HCT116 (cell line): ENCODE data around the gene MYO1E. TPM values are rescaled to one million over a fixed set of nuclear protein-coding genes. Genes with fewer than 3 reads are reported as not detected.

Source experiments
- ATAC-seq: fragments of 200-7000 bp; cut with Tn5 transposase; 2 replicates; pipeline ENCODE4 v1.9.1; 2020; ENCODE audit warnings: mild to moderate bottlenecking, moderate library complexity
- BruUV-seq: library from RNA; stranded (reverse); fragments of 400-500 nt; replicated peaks from 2 replicates; lab custom pipeline; 2021; lab: Mats Ljungman, UMichigan
- CTCF ChIA-PET: fragments of 300-600 bp; sonication (Branson Sonifier 250); formaldehyde crosslinking; loops from one replicate; lab custom pipeline; 2021; ENCODE audit warnings: antibody characterized with exemption; lab: Charles Lee
- POLR2A ChIA-PET: fragments of 300-600, 350-600 bp; sonication (Branson Sonifier 250); formaldehyde crosslinking; loops from one replicate; lab custom pipeline; 2021; ENCODE audit warnings: antibody characterized with exemption; lab: Charles Lee
- RAD21 ChIA-PET, 2 experiments: fragments of 300-600 bp; sonication (Branson Sonifier 250); formaldehyde crosslinking; loops; one replicate each; lab custom pipeline; 2023; ENCODE audit warnings: low total read pairs in 2 of 2; ENCODE audit not compliant: uncharacterized antibody in 2 of 2, unreplicated experiment in 2 of 2, low non-redundant PET in 1 of 2; lab: Charles Lee
- DNase-seq: peaks from one replicate; pipeline ENCODE4 v3.0.0-alpha.2; 2010; ENCODE audit warnings: low read depth, low spot score
- H2AFZ ChIP-seq: fragments of 200-600 bp; shearing (Covaris generic), sonication (generic); 2 replicates; pipeline ENCODE4 v1.6.1; 2017; ENCODE audit warnings: low read depth, mixed run types, mixed read lengths, antibody characterized with exemption, low read length; ENCODE audit not compliant: poor library complexity, severe bottlenecking
- H3K27ac ChIP-seq: 2 replicates; pipeline ENCODE4 v1.5.1; 2012; ENCODE audit warnings: low read depth, low read length
- H3K27me3 ChIP-seq: fragments of 200-600 bp; sonication (generic); 2 replicates; pipeline ENCODE4 v1.6.1; 2016; ENCODE audit warnings: mixed run types, low read length, mixed read lengths; ENCODE audit not compliant: insufficient read depth
- H3K36me3 ChIP-seq, 2 experiments: fragments of 200-500 bp in 1 of 2; fragments of 200-600 bp in 1 of 2; sonication (Bioruptor generic) in 1 of 2; sonication (generic) in 1 of 2; 2 replicates each; pipeline versions ENCODE4 v1.5.1 to v1.6.1; 2014 to 2016; ENCODE audit warnings: low read length in 2 of 2, inconsistent platforms in 1 of 2, mixed read lengths in 1 of 2, mixed run types in 1 of 2; ENCODE audit not compliant: insufficient read depth in 2 of 2, control insufficient read depth in 1 of 2
- H3K4me1 ChIP-seq, 2 experiments: fragments of 200-600 bp in 1 of 2; sonication (generic) in 1 of 2; 2 replicates each; pipeline versions ENCODE4 v1.5.1 to v1.6.1; 2012 to 2017; ENCODE audit warnings: low read length in 2 of 2, inconsistent platforms in 1 of 2, mild to moderate bottlenecking in 1 of 2, mixed read lengths in 1 of 2, mixed run types in 1 of 2, moderate library complexity in 1 of 2; ENCODE audit not compliant: insufficient read depth in 2 of 2, control insufficient read depth in 1 of 2
- H3K4me2 ChIP-seq: fragments of 200-600 bp; sonication (generic); 2 replicates; pipeline ENCODE4 v1.6.1; 2017; ENCODE audit warnings: mixed run types, low read length, mixed read lengths
- H3K4me3 ChIP-seq, 2 experiments: fragments of 200-600 bp in 1 of 2; sonication (generic) in 1 of 2; replicated peaks in 1 of 2; 2 replicates each; pipeline ENCODE4 v1.5.1; 2011 to 2016; ENCODE audit warnings: low read length in 2 of 2, control low read depth in 1 of 2, low read depth in 1 of 2, mild to moderate bottlenecking in 1 of 2, mixed read lengths in 1 of 2, mixed run types in 1 of 2
- H3K79me2 ChIP-seq: fragments of 200-600 bp; sonication (generic); 2 replicates; pipeline ENCODE4 v1.6.1; 2017; ENCODE audit warnings: mild to moderate bottlenecking, mixed run types, low read length, moderate library complexity, mixed read lengths; ENCODE audit not compliant: insufficient read depth
- H3K9ac ChIP-seq: fragments of 200-600 bp; sonication (generic); 2 replicates; pipeline ENCODE4 v1.6.1; 2016; ENCODE audit warnings: low read length, mixed read lengths
- H3K9me2 ChIP-seq: fragments of 200-600 bp; sonication (generic), shearing (Covaris generic); 2 replicates; pipeline ENCODE4 v1.6.1; 2017; ENCODE audit warnings: mixed run types, mild to moderate bottlenecking, moderate library complexity; ENCODE audit not compliant: insufficient read depth
- H3K9me3 ChIP-seq, 2 experiments: fragments of 200-500 bp in 1 of 2; fragments of 200-600 bp in 1 of 2; sonication (Bioruptor generic) in 1 of 2; sonication (generic) in 1 of 2; 2 replicates each; pipeline ENCODE4 v1.6.1; 2014 to 2017; ENCODE audit warnings: low read length in 2 of 2, mixed read lengths in 2 of 2, inconsistent platforms in 1 of 2, low read depth in 1 of 2, mild to moderate bottlenecking in 1 of 2, mixed run types in 1 of 2, moderate library complexity in 1 of 2; ENCODE audit not compliant: control insufficient read depth in 1 of 2, insufficient read depth in 1 of 2
- H4K20me1 ChIP-seq: fragments of 200-600 bp; sonication (generic), shearing (Covaris generic); 2 replicates; pipeline ENCODE4 v1.6.1; 2017; ENCODE audit warnings: mixed run types, mild to moderate bottlenecking, moderate library complexity; ENCODE audit not compliant: insufficient read depth
- CEBPB ChIP-seq: IDR thresholded peaks from 2 replicates; pipeline ENCODE4 v1.6.1; 2012; ENCODE audit warnings: low read depth
- ELF1 ChIP-seq: IDR thresholded peaks from 2 replicates; pipeline ENCODE4 v1.6.1; 2012; ENCODE audit warnings: low read depth, borderline replicate concordance
- EZH2 ChIP-seq: fragments of 200-600 bp; sonication (generic); IDR thresholded peaks from 2 replicates; pipeline ENCODE4 v1.6.1; 2017; ENCODE audit warnings: antibody characterized with exemption, mixed run types
- POLR2A ChIP-seq: IDR thresholded peaks from 2 replicates; pipeline ENCODE4 v1.7.0; 2011; ENCODE audit warnings: borderline replicate concordance; ENCODE audit not compliant: insufficient read depth, insufficient read length; ENCODE audit errors: extremely low read depth
- SIN3A ChIP-seq: IDR thresholded peaks from 2 replicates; pipeline ENCODE4 v1.6.1; 2012; ENCODE audit warnings: low read depth
- SP1 ChIP-seq: IDR thresholded peaks from 2 replicates; pipeline ENCODE4 v1.6.1; 2012; ENCODE audit warnings: low read depth
- TCF7L2 ChIP-seq: IDR thresholded peaks from 2 replicates; pipeline ENCODE4 v1.7.0; 2011; ENCODE audit warnings: borderline replicate concordance, inconsistent platforms; ENCODE audit not compliant: insufficient read depth, insufficient read length; ENCODE audit errors: extremely low read depth
- YY1 ChIP-seq: IDR thresholded peaks from 2 replicates; pipeline ENCODE4 v1.6.1; 2011; ENCODE audit warnings: low read length, low read depth, moderate library complexity, mild to moderate bottlenecking; ENCODE audit not compliant: insufficient replicate concordance; ENCODE audit errors: extremely low read depth
- intact Hi-C: fragments of 100-400 bp; cut with micrococcal nuclease; formaldehyde crosslinking; loops from 2 replicates; pipeline ENCODE4 v1.10.0; 2022
- total RNA-seq: library from RNA; stranded (reverse); gene quantifications from one replicate; pipeline ENCODE4 v1.2.1, GENCODE V29; 2021; ENCODE audit not compliant: unreplicated experiment
- TF ChIP-seq, protein P1 (sequence below), 3 experiments: fragments of 200-600 bp in 1 of 3; sonication (generic) in 1 of 3; IDR thresholded peaks in 2 of 3; conservative IDR thresholded peaks in 1 of 3; 2 replicates each; pipeline ENCODE4 v1.5.1; 2012 to 2017; ENCODE audit warnings: low read depth in 2 of 3, low read length in 2 of 3, antibody characterized with exemption in 1 of 3, borderline replicate concordance in 1 of 3, control low read depth in 1 of 3, mild to moderate bottlenecking in 1 of 3, mixed read lengths in 1 of 3, mixed run types in 1 of 3, moderate library complexity in 1 of 3; ENCODE audit not compliant: insufficient read depth in 1 of 3

MYO1E gene
- total RNA-seq, 1 experiment from 2014 or later, result 182 TPM

DNA sequence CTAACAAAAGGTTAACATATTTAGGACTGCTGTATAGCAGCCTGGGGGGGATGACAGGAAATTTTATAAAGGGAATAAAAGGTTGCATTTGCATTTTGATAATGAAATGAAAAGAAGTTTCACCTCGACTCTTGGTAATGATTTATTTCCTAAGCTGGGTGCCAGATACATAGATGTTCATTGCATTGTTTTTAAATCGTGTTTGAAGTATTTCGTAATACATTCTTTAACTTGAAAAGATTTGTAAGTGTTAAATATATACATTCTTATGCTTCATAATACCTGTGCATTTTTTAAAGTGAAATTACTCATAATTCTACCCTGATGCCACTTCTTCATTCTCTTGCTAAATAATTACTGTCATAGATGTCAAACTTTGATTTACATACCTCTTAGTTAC is 143.2 kb downstream of the MYO1E start:
- H3K27ac ChIP-seq, result no peak overlapping the region
- TF ChIP-seq, protein P1, sequence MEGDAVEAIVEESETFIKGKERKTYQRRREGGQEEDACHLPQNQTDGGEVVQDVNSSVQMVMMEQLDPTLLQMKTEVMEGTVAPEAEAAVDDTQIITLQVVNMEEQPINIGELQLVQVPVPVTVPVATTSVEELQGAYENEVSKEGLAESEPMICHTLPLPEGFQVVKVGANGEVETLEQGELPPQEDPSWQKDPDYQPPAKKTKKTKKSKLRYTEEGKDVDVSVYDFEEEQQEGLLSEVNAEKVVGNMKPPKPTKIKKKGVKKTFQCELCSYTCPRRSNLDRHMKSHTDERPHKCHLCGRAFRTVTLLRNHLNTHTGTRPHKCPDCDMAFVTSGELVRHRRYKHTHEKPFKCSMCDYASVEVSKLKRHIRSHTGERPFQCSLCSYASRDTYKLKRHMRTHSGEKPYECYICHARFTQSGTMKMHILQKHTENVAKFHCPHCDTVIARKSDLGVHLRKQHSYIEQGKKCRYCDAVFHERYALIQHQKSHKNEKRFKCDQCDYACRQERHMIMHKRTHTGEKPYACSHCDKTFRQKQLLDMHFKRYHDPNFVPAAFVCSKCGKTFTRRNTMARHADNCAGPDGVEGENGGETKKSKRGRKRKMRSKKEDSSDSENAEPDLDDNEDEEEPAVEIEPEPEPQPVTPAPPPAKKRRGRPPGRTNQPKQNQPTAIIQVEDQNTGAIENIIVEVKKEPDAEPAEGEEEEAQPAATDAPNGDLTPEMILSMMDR (IDR thresholded peaks at IDR 0.05 in 2 of 3, conservative IDR thresholded peaks at IDR 0.05 in 1 of 3; ENCODE audit: borderline replicate concordance in 1 of 3, insufficient read depth in 1 of 3, low read depth in 2 of 3, low read length in 2 of 3), result no peak
- TF ChIP-seq SIN3A (no peak), ELF1 (no peak), POLR2A (no peak), TCF7L2 (no peak), EZH2 (no peak), SP1 (no peak), CEBPB (no peak), YY1 (no peak)
- H4K20me1 ChIP-seq, result no peaks in the 10 kb centered on the region
- no peak overlapping the region for H2AFZ ChIP-seq
- peaks cover 2 to 9% of the 10 kb centered on the region in 2 experiments; a peak in 2 of 4 replicates for H3K36me3 ChIP-seq
- no peak overlapping the region for H3K4me2 ChIP-seq
- ChIA-PET POLR2A (no interaction called here), CTCF (interaction anchor here (1.4 kb wide), 1 partner anchor 55 kb away, joined by 3 read pairs; no protein-coding TSS in a partner anchor), RAD21 (no interaction called here)
- no peak overlapping the region for H3K4me3 ChIP-seq
- intact Hi-C loops, result no loop called here
- H3K27me3 ChIP-seq, result no peaks in the 10 kb centered on the region
- ATAC-seq, result no peak
- BruUV-seq, result no TSS peak
- DNase-seq, result no peak
- H3K9ac ChIP-seq, result no peak overlapping the region
- no peaks in the 10 kb centered on the region for H3K79me2 ChIP-seq
- H3K9me3 ChIP-seq, result no peaks in the 10 kb centered on the region
- no peaks in the 10 kb centered on the region for H3K9me2 ChIP-seq
- H3K4me1 ChIP-seq, result no peaks in the 10 kb centered on the region
